Measurements from ENCODE around the gene NOCT. TPM values are rescaled to one million over a fixed set of nuclear protein-coding genes. Genes with fewer than 3 reads are reported as not detected.

NOCT gene
- total RNA-seq (2022; extraction: Qiagen RNA extraction) = 6.3 to 9.4 TPM (median 8.0 TPM) in 5 replicates

DNA sequence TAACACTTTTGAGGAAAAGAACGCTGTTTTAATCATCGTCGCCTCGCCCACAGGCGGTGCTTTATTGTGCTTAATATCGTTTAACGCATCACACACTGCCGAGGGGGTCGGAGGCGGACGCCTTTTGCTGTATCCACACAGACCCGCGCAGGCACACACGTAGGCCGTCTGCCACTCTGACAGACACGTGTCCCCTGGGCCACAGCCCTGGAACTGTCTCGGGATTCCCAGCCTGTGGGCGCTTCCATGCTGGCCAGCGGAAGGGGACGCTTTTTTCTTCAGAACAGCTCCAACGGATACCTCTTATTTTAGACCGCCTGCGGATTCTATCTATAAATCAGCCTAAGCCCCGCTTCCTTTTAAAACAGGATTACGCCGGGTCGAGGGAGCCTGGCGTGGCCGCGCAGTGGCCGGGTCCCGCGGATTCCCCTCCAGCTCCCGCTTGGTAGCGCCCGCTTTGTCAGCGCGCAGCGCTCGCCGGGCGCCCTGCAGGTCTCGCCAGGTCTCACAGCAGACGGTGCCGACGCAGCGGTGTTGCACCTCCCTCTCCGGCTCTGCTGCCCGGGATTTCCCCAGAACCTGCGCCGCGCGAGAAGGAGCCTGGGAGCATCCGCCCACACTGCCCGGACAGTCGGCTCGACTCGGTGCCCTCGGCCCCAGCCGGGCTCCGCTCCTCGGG lies at the start of gene NOCT:
Gene NOCT, plus strand, starts transcription at position 513 of the 679 bp plus-strand sequence. CDS start 201 bp downstream, outside the sequence.

Other genes starting within 250 kb of the NOCT start
- 9.4 to 15.2 TPM (median 11.1 TPM) in 5 replicates for gene ELF2, start 161.4 kb downstream of the NOCT start, total RNA-seq (2022; extraction: Qiagen RNA extraction)